ENCODE results near the gene GAGE12C.
"Not testable (repeated sequence)": the region's sequence is repeated elsewhere in the genome, so short reads cannot be mapped to it uniquely, and the experiment has no call there.

Gene GAGE12C, protein sequence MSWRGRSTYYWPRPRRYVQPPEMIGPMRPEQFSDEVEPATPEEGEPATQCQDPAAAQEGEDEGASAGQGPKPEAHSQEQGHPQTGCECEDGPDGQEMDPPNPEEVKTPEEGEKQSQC

DNA sequence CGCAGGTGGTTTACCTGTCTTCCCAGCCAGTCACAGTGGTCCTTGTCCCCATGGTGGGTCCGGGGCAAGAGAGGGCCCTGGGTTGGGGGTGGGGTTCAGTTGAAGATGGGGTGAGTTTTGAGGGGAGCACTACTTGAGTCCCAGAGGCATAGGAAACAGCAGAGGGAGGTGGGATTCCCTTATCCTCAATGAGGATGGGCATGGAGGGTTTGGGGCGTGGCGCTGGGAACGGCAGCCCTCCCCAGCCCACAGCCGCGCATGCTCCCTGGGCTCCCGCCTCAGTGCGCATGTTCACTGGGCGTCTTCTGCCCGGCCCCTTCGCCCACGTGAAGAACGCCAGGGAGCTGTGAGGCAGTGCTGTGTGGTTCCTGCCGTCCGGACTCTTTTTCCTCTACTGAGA lies at the start of gene GAGE12C:
Gene GAGE12C, plus strand, starts transcription at position 301 of the 400 bp plus-strand sequence. CDS start 1,155 bp downstream, outside the sequence.
- not testable (repeated sequence) for DNase-seq

DNA sequence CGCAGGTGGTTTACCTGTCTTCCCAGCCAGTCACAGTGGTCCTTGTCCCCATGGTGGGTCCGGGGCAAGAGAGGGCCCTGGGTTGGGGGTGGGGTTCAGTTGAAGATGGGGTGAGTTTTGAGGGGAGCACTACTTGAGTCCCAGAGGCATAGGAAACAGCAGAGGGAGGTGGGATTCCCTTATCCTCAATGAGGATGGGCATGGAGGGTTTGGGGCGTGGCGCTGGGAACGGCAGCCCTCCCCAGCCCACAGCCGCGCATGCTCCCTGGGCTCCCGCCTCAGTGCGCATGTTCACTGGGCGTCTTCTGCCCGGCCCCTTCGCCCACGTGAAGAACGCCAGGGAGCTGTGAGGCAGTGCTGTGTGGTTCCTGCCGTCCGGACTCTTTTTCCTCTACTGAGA lies 9.5 kb downstream of the GAGE12C start, which contains the start of gene GAGE12D:
Gene GAGE12D, plus strand, starts transcription at position 301 of the 400 bp plus-strand sequence. CDS start 1,155 bp downstream, outside the sequence.
- DNase-seq, result not testable (repeated sequence)

DNA sequence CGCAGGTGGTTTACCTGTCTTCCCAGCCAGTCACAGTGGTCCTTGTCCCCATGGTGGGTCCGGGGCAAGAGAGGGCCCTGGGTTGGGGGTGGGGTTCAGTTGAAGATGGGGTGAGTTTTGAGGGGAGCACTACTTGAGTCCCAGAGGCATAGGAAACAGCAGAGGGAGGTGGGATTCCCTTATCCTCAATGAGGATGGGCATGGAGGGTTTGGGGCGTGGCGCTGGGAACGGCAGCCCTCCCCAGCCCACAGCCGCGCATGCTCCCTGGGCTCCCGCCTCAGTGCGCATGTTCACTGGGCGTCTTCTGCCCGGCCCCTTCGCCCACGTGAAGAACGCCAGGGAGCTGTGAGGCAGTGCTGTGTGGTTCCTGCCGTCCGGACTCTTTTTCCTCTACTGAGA lies 19.0 kb downstream of the GAGE12C start, which contains the start of gene GAGE12E:
Gene GAGE12E, plus strand, starts transcription at position 301 of the 400 bp plus-strand sequence. CDS start 1,155 bp downstream, outside the sequence.
- DNase-seq, result not testable (repeated sequence)

DNA sequence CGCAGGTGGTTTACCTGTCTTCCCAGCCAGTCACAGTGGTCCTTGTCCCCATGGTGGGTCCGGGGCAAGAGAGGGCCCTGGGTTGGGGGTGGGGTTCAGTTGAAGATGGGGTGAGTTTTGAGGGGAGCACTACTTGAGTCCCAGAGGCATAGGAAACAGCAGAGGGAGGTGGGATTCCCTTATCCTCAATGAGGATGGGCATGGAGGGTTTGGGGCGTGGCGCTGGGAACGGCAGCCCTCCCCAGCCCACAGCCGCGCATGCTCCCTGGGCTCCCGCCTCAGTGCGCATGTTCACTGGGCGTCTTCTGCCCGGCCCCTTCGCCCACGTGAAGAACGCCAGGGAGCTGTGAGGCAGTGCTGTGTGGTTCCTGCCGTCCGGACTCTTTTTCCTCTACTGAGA lies 28.6 kb downstream of the GAGE12C start, which contains the start of gene GAGE12F:
Gene GAGE12F, plus strand, starts transcription at position 301 of the 400 bp plus-strand sequence. CDS start 1,155 bp downstream, outside the sequence.
- DNase-seq, result not testable (repeated sequence)

DNA sequence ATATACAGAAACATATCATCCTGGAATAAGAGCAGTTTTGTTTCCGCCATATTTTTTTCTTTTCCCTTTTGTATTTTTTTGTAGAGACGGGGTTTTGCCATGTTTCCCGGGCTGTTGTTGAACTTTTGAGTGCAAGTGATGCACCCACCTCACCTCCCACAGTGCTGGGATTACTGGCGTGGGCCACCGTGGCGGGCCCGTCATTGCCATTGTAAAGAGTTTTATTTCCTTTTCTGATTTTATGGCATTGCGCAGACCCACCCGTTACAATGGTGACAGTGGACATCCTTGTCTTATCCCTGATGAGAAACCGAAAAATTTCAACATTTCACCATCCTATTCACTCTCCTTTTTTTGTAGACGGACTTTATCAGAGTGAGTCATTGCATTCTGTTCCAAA lies 36.8 kb downstream of the GAGE12C start:
- not testable (repeated sequence) for DNase-seq

DNA sequence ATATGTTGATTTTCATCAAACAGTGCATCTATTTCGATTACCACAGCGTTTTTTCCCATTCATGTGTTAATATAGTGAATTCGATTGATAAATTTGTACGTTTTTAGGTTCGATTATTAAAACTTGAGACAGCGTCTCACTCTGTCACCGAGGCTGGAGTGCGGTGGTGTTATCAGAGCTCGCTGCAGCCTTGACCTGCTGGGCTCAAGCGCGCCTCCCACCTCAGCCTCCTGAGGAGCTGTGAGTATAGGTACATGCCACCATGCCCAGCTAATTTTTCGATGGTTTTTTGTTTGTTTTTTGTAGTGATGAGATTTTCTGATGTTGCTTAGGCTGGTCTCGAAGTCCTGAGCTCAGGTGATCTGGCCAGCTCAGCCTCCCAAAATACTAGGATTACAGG lies 37.2 kb downstream of the GAGE12C start:
- not testable (repeated sequence) for DNase-seq

DNA sequence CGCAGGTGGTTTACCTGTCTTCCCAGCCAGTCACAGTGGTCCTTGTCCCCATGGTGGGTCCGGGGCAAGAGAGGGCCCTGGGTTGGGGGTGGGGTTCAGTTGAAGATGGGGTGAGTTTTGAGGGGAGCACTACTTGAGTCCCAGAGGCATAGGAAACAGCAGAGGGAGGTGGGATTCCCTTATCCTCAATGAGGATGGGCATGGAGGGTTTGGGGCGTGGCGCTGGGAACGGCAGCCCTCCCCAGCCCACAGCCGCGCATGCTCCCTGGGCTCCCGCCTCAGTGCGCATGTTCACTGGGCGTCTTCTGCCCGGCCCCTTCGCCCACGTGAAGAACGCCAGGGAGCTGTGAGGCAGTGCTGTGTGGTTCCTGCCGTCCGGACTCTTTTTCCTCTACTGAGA lies 38.1 kb downstream of the GAGE12C start, which contains the start of gene GAGE12G:
Gene GAGE12G, plus strand, starts transcription at position 301 of the 400 bp plus-strand sequence. CDS start 1,155 bp downstream, outside the sequence.
- DNase-seq, result not testable (repeated sequence)

DNA sequence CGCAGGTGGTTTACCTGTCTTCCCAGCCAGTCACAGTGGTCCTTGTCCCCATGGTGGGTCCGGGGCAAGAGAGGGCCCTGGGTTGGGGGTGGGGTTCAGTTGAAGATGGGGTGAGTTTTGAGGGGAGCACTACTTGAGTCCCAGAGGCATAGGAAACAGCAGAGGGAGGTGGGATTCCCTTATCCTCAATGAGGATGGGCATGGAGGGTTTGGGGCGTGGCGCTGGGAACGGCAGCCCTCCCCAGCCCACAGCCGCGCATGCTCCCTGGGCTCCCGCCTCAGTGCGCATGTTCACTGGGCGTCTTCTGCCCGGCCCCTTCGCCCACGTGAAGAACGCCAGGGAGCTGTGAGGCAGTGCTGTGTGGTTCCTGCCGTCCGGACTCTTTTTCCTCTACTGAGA lies 47.7 kb downstream of the GAGE12C start, which contains the start of gene GAGE12H:
Gene GAGE12H, plus strand, starts transcription at position 301 of the 400 bp plus-strand sequence. CDS start 1,155 bp downstream, outside the sequence.
- not testable (repeated sequence) for DNase-seq
